Gastroesophageal sphincter (tissue), 4 donors: ENCODE measurements around the gene OGDH. TPM values are rescaled to one million over a fixed set of nuclear protein-coding genes. Genes with fewer than 3 reads are reported as not detected.

Experiments used
- ATAC-seq: fragments of 150-250 bp; one replicate; pipeline ENCODE4 v1.9.1; 2016; ENCODE audit warnings: mild to moderate bottlenecking, moderate library complexity
- H3K27ac ChIP-seq, 4 donors: fragments of 200-600 bp; sonication (generic) in 3 of 4; 1 replicate in 3 of 4; 2 replicates in 1 of 4; pipeline ENCODE4 v1.5.1; 2016 to 2019
- H3K27me3 ChIP-seq: fragments of 200-600 bp; sonication (generic); one replicate; pipeline ENCODE4 v1.5.1; 2019
- H3K36me3 ChIP-seq, 2 donors: fragments of 200-600 bp; sonication (generic); one replicate each; pipeline ENCODE4 v1.5.1; 2019; ENCODE audit warnings: control low read depth in 1 of 2
- H3K4me1 ChIP-seq, 3 donors: fragments of 200-600 bp; sonication (generic); 1 replicate in 2 of 3; 2 replicates in 1 of 3; pipeline ENCODE4 v1.5.1; 2016 to 2019; ENCODE audit warnings: control low read depth in 2 of 3
- H3K4me3 ChIP-seq, 2 donors: fragments of 200-600 bp; sonication (generic); one replicate each; pipeline ENCODE4 v1.5.1; 2019; ENCODE audit warnings: mild to moderate bottlenecking in 1 of 2, moderate library complexity in 1 of 2
- H3K9me3 ChIP-seq, 3 donors: fragments of 200-600 bp; sonication (generic); one replicate each; pipeline ENCODE4 v1.5.1; 2017 to 2019; ENCODE audit warnings: control low read depth in 2 of 3
- CTCF ChIP-seq, 4 experiments: fragments of 200-600 bp in 2 of 4; fragments of 450-650 bp in 2 of 4; sonication (generic) in 1 of 4; IDR thresholded peaks; one replicate each; pipeline ENCODE4 v1.5.1; 2017 to 2019; ENCODE audit warnings: antibody characterized with exemption in 4 of 4, mild to moderate bottlenecking in 2 of 4, moderate library complexity in 2 of 4
- EP300 ChIP-seq: sonication (generic); formaldehyde crosslinking; IDR thresholded peaks from one replicate; pipeline ENCODE4 v1.6.1; 2017; ENCODE audit warnings: antibody characterized with exemption, mild to moderate bottlenecking
- POLR2A ChIP-seq, 2 donors: fragments of 450-650 bp; IDR thresholded peaks; one replicate each; pipeline ENCODE4 v1.6.1; 2017; ENCODE audit warnings: antibody characterized with exemption in 2 of 2, mild to moderate bottlenecking in 2 of 2, moderate library complexity in 1 of 2
- POLR2AphosphoS5 ChIP-seq: sonication (generic); formaldehyde crosslinking; IDR thresholded peaks from one replicate; pipeline ENCODE4 v1.6.1; 2017; ENCODE audit warnings: antibody characterized with exemption
- WGBS, 2 donors: methylation state at CpG; one replicate each; pipeline ENCODE4 v1.1.5; 2018; ENCODE audit warnings: low coverage in 1 of 2; 5-methylcytosine and 5-hydroxymethylcytosine counted together
- total RNA-seq, 4 donors: library from RNA; depleted of rRNA; stranded (reverse); fragments of >200 nt; gene quantifications; one replicate each; pipeline ENCODE4 v1.1.0, GENCODE V29; 2016

The OGDH gene
- total RNA-seq, 4 donors from 2014 or later, result 112 to 222 (median 137) TPM

- Histone ChIP-seq H3K4me3 (no peak overlapping the region), H3K27ac (no peak overlapping the region), H3K4me1 (peaks cover 0 to 8% (median 0%) of the 10 kb centered on the region in 3 donors), H3K36me3 (peaks cover 0 to 92% of the 10 kb centered on the region in 2 donors), H3K9me3 (no peaks in the 10 kb centered on the region), H3K27me3 (no peaks in the 10 kb centered on the region)
- 74 to 86% methylated on average over 4 to 5 of the region's 5 CpGs for WGBS, 2 donors
- TF ChIP-seq POLR2A (IDR thresholded peaks at IDR 0.05), result no peak
- TF ChIP-seq POLR2AphosphoS5, result no peak
- no peak for TF ChIP-seq CTCF (IDR thresholded peaks at IDR 0.05)
- TF ChIP-seq EP300, result no peak
- ATAC-seq, result no peak
Measured at GRCh38 chr7:44652535-44652934, 46.1 kb downstream of the OGDH start.

GRCh38 chr7:44654255-44654796 is 47.9 kb downstream of the OGDH start:
- WGBS, 2 donors, result 75 to 84% methylated on average over 9 to 10 of the region's 11 CpGs
- ATAC-seq, result no peak

GRCh38 chr7:44655341-44655740 is 48.9 kb downstream of the OGDH start:
- TF ChIP-seq CTCF (IDR thresholded peaks at IDR 0.05), result no peak
- no peak for TF ChIP-seq EP300
- TF ChIP-seq POLR2AphosphoS5, result no peak
- TF ChIP-seq POLR2A (IDR thresholded peaks at IDR 0.05), result no peak
- peaks cover 0 to 8% (median 0%) of the 10 kb centered on the region in 3 donors for H3K4me1 ChIP-seq
- H3K27me3 ChIP-seq, result no peaks in the 10 kb centered on the region
- no peak for ATAC-seq
- no peak overlapping the region for H3K4me3 ChIP-seq
- peaks cover 0 to under 1% (median 0%) of the 10 kb centered on the region in 3 donors for H3K9me3 ChIP-seq
- WGBS, 2 donors, result 80 to 83% methylated on average over 1 of the region's 1 CpG
- no peak overlapping the region for H3K27ac ChIP-seq
- H3K36me3 ChIP-seq, result peaks cover 0 to 76% of the 10 kb centered on the region in 2 donors

More at GRCh38 chr7:44654255-44654796, 47.9 kb downstream of the OGDH start:
- no peak for TF ChIP-seq CTCF (IDR thresholded peaks at IDR 0.05)
- no peak for TF ChIP-seq POLR2AphosphoS5
- no peak for TF ChIP-seq EP300
- TF ChIP-seq POLR2A (IDR thresholded peaks at IDR 0.05), result no peak
- H3K27ac ChIP-seq, result no peak overlapping the region
- H3K4me1 ChIP-seq, result peaks cover 0 to 8% (median 0%) of the 10 kb centered on the region in 3 donors
- H3K9me3 ChIP-seq, result no peaks in the 10 kb centered on the region
- peaks cover 0 to 83% of the 10 kb centered on the region in 2 donors for H3K36me3 ChIP-seq
- H3K27me3 ChIP-seq, result no peaks in the 10 kb centered on the region
- H3K4me3 ChIP-seq, result no peak overlapping the region

GRCh38 chr7:44658979-44659378 is 52.6 kb downstream of the OGDH start:
- no peak for ATAC-seq
- WGBS, 2 donors, result 97% methylated on average over 6 to 7 of the region's 7 CpGs
- TF ChIP-seq POLR2AphosphoS5, result no peak
- no peak for TF ChIP-seq CTCF (IDR thresholded peaks at IDR 0.05)
- TF ChIP-seq POLR2A (IDR thresholded peaks at IDR 0.05), result no peak
- TF ChIP-seq EP300, result no peak
- no peak overlapping the region for H3K27ac ChIP-seq
- H3K36me3 ChIP-seq, result peaks cover 0 to 77% of the 10 kb centered on the region in 2 donors
- no peaks in the 10 kb centered on the region for H3K27me3 ChIP-seq
- peaks cover 0 to 15% (median 0%) of the 10 kb centered on the region in 3 donors for H3K9me3 ChIP-seq
- H3K4me1 ChIP-seq, result no peaks in the 10 kb centered on the region
- no peak overlapping the region for H3K4me3 ChIP-seq

GRCh38 chr7:44661233-44661632 is 54.8 kb downstream of the OGDH start:
- TF ChIP-seq POLR2A (IDR thresholded peaks at IDR 0.05) (no peak), POLR2AphosphoS5 (no peak), CTCF (IDR thresholded peaks at IDR 0.05) (no peak), EP300 (no peak)
- ATAC-seq, result no peak
- peaks cover 0 to 12% (median 0%) of the 10 kb centered on the region in 3 donors for H3K4me1 ChIP-seq
- peaks cover 0 to 62% of the 10 kb centered on the region in 2 donors for H3K36me3 ChIP-seq
- 75 to 92% methylated on average over 2 of the region's 2 CpGs for WGBS, 2 donors
- H3K27me3 ChIP-seq, result no peaks in the 10 kb centered on the region
- no peak overlapping the region for H3K27ac ChIP-seq
- H3K4me3 ChIP-seq, result no peak overlapping the region
- H3K9me3 ChIP-seq, result peaks cover 0 to 15% (median 0%) of the 10 kb centered on the region in 3 donors
